Measurements from ENCODE around the gene ASPDH.

The ASPDH gene

DNA sequence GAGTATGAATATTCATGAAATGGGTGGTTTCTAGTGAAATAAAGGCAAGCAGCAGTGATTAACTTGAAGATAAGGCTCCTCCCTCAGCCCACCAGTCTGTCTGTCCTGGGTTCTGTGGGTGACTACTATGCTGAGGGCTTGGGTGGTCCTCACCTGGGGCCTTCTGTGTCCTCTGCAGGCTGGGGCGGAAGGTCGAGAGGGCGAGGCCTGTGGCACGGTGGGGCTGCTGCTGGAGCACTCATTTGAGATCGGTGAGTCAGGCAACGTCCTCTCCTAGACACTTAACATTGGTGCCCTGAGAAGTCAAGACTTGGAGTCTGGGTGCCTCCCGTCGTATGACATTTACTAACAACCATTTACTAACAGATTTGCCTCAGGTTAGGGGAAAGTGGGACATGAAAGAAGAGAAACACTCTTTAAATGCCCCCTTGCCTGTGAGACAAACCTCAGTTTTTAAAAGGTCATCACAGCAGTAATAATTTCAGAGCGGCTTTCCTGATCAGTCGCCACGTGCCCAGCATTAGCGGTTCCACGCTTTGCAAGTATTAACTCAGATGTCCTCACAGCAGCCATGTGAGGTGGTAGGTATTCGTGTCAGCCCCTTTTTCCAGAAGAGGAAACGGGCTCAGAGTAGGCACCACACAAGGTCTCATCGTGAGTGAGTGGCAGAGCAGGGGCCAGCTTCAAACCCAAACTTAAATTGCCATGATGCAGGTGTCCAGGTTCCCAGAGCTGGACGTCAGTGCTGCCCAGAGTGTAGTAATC, 35.8 kb downstream of the ASPDH start:
- H3K9ac ChIP-seq = no peak overlapping the region
- no peak overlapping the region for H3K27ac ChIP-seq
- peak overlapping the region; percentile 65 for H3K4me2 ChIP-seq
- no peaks in the 10 kb centered on the region for H3K36me3 ChIP-seq (ENCODE audit: insufficient read depth)
- H3K4me3 ChIP-seq (IDR thresholded peaks at IDR 0.05; ENCODE audit: insufficient read depth, low read depth, low read length) = no peak overlapping the region
- TF ChIP-seq, protein P1, sequence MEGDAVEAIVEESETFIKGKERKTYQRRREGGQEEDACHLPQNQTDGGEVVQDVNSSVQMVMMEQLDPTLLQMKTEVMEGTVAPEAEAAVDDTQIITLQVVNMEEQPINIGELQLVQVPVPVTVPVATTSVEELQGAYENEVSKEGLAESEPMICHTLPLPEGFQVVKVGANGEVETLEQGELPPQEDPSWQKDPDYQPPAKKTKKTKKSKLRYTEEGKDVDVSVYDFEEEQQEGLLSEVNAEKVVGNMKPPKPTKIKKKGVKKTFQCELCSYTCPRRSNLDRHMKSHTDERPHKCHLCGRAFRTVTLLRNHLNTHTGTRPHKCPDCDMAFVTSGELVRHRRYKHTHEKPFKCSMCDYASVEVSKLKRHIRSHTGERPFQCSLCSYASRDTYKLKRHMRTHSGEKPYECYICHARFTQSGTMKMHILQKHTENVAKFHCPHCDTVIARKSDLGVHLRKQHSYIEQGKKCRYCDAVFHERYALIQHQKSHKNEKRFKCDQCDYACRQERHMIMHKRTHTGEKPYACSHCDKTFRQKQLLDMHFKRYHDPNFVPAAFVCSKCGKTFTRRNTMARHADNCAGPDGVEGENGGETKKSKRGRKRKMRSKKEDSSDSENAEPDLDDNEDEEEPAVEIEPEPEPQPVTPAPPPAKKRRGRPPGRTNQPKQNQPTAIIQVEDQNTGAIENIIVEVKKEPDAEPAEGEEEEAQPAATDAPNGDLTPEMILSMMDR (conservative IDR thresholded peaks at IDR 0.05; ENCODE audit: low read depth, low read length) = no peak
- peaks cover 5% of the 10 kb centered on the region for H3K4me1 ChIP-seq (ENCODE audit: low read depth, poor library complexity, severe bottlenecking)
- H3K27me3 ChIP-seq (ENCODE audit: insufficient read depth, low read depth) = peaks cover 3% of the 10 kb centered on the region; the same call in 1 of the 2 replicates
- H2AFZ ChIP-seq (ENCODE audit: low read depth) = no peak overlapping the region
- H4K20me1 ChIP-seq (ENCODE audit: insufficient read depth) = no peaks in the 10 kb centered on the region
- H3K79me2 ChIP-seq (ENCODE audit: insufficient read depth, low read depth) = peaks cover 17% of the 10 kb centered on the region; the same call in 1 of the 2 replicates

DNA sequence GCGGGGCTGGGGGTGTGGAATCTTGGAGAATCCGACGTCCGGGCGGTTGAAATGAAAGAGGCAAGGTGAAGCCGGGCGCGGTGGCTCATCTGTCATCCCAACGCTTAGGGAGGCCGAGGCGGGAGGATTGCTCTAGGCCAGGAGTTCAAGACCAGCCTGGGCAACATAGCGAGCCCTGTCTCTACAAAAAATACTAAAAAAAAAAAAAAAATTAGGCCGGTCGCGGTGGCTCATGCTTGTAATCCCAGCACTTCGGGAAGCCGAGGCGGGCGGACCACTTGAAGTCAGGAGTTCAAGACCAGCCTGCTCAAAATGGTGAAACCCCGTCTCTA, 36.8 kb downstream of the ASPDH start:
- H3K4me2 ChIP-seq = peak overlapping the region; percentile 65
- H3K79me2 ChIP-seq (ENCODE audit: insufficient read depth, low read depth) = peaks cover 17% of the 10 kb centered on the region; the same call in 1 of the 2 replicates
- peaks cover 8% of the 10 kb centered on the region; the same call in 1 of the 2 replicates for H3K27me3 ChIP-seq (ENCODE audit: insufficient read depth, low read depth)
- peak overlapping the region; percentile 86 for H2AFZ ChIP-seq (ENCODE audit: low read depth)
- peak overlapping the region; percentile 32 for H3K4me3 ChIP-seq (IDR thresholded peaks at IDR 0.05; ENCODE audit: insufficient read depth, low read depth, low read length)
- H3K4me1 ChIP-seq (ENCODE audit: low read depth, poor library complexity, severe bottlenecking) = peaks cover 5% of the 10 kb centered on the region
- H3K36me3 ChIP-seq (ENCODE audit: insufficient read depth) = no peaks in the 10 kb centered on the region
- peak overlapping the region; percentile 65 for H3K27ac ChIP-seq
- peak overlapping the region; percentile 77 for H3K9ac ChIP-seq
- no peaks in the 10 kb centered on the region for H4K20me1 ChIP-seq (ENCODE audit: insufficient read depth)
- TF ChIP-seq, protein P1 (conservative IDR thresholded peaks at IDR 0.05; ENCODE audit: low read depth, low read length) = no peak

DNA sequence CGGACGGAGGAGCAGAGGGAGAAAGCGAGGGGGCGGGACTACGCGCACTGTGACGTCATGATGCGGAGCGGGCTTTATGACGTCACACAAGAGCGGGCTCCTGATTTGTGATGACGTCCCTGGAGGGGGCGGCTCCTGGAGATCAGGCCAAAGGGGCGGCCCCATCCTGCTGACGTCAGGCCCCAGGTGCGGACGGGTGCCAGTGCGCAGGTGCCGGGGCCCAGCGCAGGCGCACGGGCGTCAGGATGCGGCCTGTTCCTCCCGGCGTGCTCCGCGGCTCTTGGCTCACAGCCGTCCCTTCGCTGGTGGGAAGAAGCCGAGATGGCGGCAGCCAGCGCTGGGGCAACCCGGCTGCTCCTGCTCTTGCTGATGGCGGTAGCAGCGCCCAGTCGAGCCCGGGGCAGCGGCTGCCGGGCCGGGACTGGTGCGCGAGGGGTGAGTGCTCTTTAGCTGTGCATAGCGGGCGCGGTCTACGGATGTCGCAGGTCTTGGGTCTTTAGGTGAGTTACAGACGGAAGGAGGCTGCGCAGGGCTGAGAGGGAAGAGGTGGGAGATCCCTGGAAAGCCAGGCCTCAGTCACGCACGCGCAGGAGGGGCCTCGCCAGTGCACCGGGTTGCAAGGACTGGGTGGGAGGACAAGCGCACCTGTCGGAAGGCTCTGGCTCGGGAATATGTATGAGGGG, 37.3 kb downstream of the ASPDH start, which contains the start of the genes EMC10 and GARIN5A:
Gene EMC10, plus strand, starts transcription at position 284 of the 683 bp plus-strand sequence. Its CDS starts 38 bp downstream, at position 322.
Gene GARIN5A, minus strand, starts transcription at position 625 of the 683 bp plus-strand sequence. Its CDS starts 460 bp downstream, at position 165.
- TF ChIP-seq, protein P1 (conservative IDR thresholded peaks at IDR 0.05; ENCODE audit: low read depth, low read length) = no peak
- H3K79me2 ChIP-seq (ENCODE audit: insufficient read depth, low read depth) = peaks cover 17% of the 10 kb centered on the region; the same call in 1 of the 2 replicates
- H3K4me2 ChIP-seq = peak within 1 kb of the TSS; percentile 65
- H4K20me1 ChIP-seq (ENCODE audit: insufficient read depth) = no peaks in the 10 kb centered on the region
- peak within 1 kb of the TSS; percentile 32 for H3K4me3 ChIP-seq (IDR thresholded peaks at IDR 0.05; ENCODE audit: insufficient read depth, low read depth, low read length)
- H3K27me3 ChIP-seq (ENCODE audit: insufficient read depth, low read depth) = peaks cover 8% of the 10 kb centered on the region; the same call in 1 of the 2 replicates
- peak within 1 kb of the TSS; percentile 65 for H3K27ac ChIP-seq
- peak within 1 kb of the TSS; percentile 86 for H2AFZ ChIP-seq (ENCODE audit: low read depth)
- peaks cover 5% of the 10 kb centered on the region for H3K4me1 ChIP-seq (ENCODE audit: low read depth, poor library complexity, severe bottlenecking)
- no peaks in the 10 kb centered on the region for H3K36me3 ChIP-seq (ENCODE audit: insufficient read depth)
- H3K9ac ChIP-seq = peak within 1 kb of the TSS; percentile 77

DNA sequence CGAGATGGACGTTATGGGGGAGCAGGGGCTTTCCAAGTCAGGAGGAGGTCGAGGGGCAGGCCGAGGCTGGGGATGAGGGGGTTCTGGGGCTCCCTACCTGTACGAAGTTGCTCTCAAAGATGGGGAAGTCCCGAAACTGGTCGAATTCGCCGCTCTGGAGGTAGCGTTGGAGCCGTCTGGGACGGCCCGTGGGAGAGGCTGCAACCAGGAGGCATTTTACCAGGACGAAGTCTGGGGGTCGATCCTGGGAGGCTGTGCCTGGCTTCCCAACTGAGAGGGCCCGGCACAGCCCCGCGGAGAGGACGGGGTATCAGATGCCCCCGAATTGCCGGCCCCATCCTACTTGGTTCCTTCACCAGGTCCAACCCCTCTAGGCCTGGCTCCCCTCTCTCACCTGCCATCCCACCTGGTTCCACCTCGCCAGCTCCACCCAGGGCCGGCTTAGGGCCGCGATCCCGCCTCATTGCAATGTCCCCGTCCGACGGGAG, 37.9 kb downstream of the ASPDH start:
- Histone ChIP-seq H3K4me3 (IDR thresholded peaks at IDR 0.05; ENCODE audit: insufficient read depth, low read depth, low read length) (no peak overlapping the region), H3K27ac (no peak overlapping the region; the same call in 1 of the 2 replicates)

More for the DNA sequence above, 37.9 kb downstream of the ASPDH start:
- peaks cover 5% of the 10 kb centered on the region for H3K4me1 ChIP-seq (ENCODE audit: low read depth, poor library complexity, severe bottlenecking)
- no peaks in the 10 kb centered on the region for H4K20me1 ChIP-seq (ENCODE audit: insufficient read depth)
- no peak overlapping the region for H3K9ac ChIP-seq
- H3K27me3 ChIP-seq (ENCODE audit: insufficient read depth, low read depth) = peaks cover 8% of the 10 kb centered on the region; the same call in 1 of the 2 replicates
- peaks cover 17% of the 10 kb centered on the region; the same call in 1 of the 2 replicates for H3K79me2 ChIP-seq (ENCODE audit: insufficient read depth, low read depth)
- no peak overlapping the region for H3K4me2 ChIP-seq
- TF ChIP-seq, protein P1 (conservative IDR thresholded peaks at IDR 0.05; ENCODE audit: low read depth, low read length) = no peak
- H3K36me3 ChIP-seq (ENCODE audit: insufficient read depth) = no peaks in the 10 kb centered on the region
- H2AFZ ChIP-seq (ENCODE audit: low read depth) = peak overlapping the region; percentile 86; the same call in 1 of the 2 replicates
